Motor neuron (in vitro differentiated cells): ENCODE results near the gene SMC1B. TPM values are rescaled to one million over a fixed set of nuclear protein-coding genes. Genes with fewer than 3 reads are reported as not detected.

ENCODE experiments used
- ATAC-seq, 8 experiments: fragments of 200-7000 bp; cut with Tn5 transposase; replicated peaks in 6 of 8; 2 replicates each; pipeline ENCODE4 v1.8.0; 2021; ENCODE audit warnings: mild to moderate bottlenecking in 8 of 8, moderate library complexity in 8 of 8
- H3K27ac ChIP-seq, 2 donors: fragments of 250-450 bp; sonication (Bioruptor Pico); 2 replicates each; pipeline ENCODE4 v1.9.0; 2021; ENCODE audit warnings: antibody characterized with exemption in 2 of 2, mild to moderate bottlenecking in 2 of 2, moderate library complexity in 1 of 2
- H3K4me1 ChIP-seq, 2 donors: fragments of 250-450 bp; sonication (Bioruptor Pico); replicated peaks in 1 of 2; 2 replicates each; pipeline ENCODE4 v1.6.1; 2021; ENCODE audit warnings: antibody characterized with exemption in 2 of 2, mild to moderate bottlenecking in 2 of 2, moderate library complexity in 1 of 2
- H3K4me3 ChIP-seq, 5 donors: fragments of 250-450 bp; sonication (Bioruptor Pico); 2 replicates each; pipeline ENCODE4 v1.9.0; 2021; ENCODE audit warnings: antibody characterized with exemption in 5 of 5, mild to moderate bottlenecking in 5 of 5, moderate library complexity in 4 of 5
- WGBS, 10 experiments: fragments of 450-650 bp; shearing (Covaris generic); methylation state at CpG; one replicate each; pipeline ENCODE4 v1.0.0; 2022; 5-methylcytosine and 5-hydroxymethylcytosine counted together
- in situ Hi-C, 9 experiments: fragments of 400-800 bp; cut with MboI; loops; one replicate each; pipeline ENCODE4 v1.15.0; 2021; ENCODE audit warnings: low sequenced_read_pairs in 9 of 9, low pct_unique_long_range_greater_than_20kb in 2 of 9; ENCODE audit not compliant: unreplicated experiment in 9 of 9
- total RNA-seq, 8 experiments: library from RNA; unstranded; fragments of 300-600 nt; gene quantifications; 2 replicates each; pipeline versions ENCODE4 v1.2.3 to v1.2.4, GENCODE V29; 2022

The SMC1B gene
- total RNA-seq, result under 1 TPM in 7 of 8 experiments, not detected in 1; 0.05 to 0.21 (median 0.09) TPM

DNA sequence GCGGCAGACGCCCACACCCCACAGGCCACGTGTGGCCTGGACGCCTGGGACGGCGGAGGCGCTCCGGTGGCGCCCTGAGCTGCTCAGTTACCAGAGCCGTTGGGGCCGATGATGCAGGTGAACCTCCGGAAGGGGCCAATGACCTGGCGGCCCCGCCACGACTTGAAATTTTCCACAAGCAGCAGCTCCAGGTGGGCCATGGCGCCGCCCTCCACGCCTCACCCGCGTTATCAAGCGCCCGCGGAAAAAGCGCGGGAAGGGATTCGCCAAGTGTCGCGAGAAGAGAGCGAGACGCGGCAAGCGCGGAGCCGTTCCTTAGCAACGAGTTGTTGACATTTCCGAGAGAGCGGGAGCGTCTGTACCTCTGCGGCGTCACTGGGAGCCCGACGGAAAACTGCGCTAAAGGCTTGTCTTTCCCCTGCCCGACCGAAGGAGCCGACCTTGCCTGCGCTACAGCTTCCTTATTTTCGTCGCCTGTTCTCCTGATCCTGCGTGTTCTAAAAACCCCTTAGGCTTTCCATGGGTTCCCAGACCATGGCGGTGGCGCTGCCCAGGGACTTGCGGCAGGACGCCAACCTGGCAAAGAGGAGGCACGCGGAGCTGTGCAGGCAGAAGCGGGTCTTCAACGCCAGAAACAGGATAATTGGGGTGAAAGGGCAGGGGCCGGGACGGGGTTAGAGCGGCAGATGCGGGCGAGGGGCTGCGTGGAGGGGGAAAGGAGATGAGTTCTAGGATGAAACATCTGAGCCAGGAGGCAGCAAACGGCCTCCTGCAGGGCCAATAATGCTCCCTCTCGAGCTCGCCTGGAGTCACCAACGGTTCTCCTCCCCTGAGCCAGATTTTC lies at the start of gene SMC1B, which contains the start of gene RIBC2:
TSS of gene SMC1B (minus strand) at position 232 of the 844 bp plus-strand sequence. CDS start at position 200, 32 bp downstream.
TSS of gene RIBC2 (plus strand) at position 326 of the 844 bp plus-strand sequence. CDS start at position 520, 194 bp downstream.
- H3K4me1 ChIP-seq, result peaks cover 0 to 3% of the 10 kb centered on the region in 2 donors
- in situ Hi-C loops, result no loop called here
- H3K4me3 ChIP-seq, result peak within 1 kb of the TSS; percentile 31 to 48 (median 38)
- WGBS, 10 experiments, result 18% methylated on average over 10 of the region's 68 CpGs; no CpG with 5 or more reads in 9 of the 10 experiments
- peak; percentile 86 to 99 (median 98) for ATAC-seq
- peak within 1 kb of the TSS in 1 of 2 donors; percentile 17 for H3K27ac ChIP-seq

DNA sequence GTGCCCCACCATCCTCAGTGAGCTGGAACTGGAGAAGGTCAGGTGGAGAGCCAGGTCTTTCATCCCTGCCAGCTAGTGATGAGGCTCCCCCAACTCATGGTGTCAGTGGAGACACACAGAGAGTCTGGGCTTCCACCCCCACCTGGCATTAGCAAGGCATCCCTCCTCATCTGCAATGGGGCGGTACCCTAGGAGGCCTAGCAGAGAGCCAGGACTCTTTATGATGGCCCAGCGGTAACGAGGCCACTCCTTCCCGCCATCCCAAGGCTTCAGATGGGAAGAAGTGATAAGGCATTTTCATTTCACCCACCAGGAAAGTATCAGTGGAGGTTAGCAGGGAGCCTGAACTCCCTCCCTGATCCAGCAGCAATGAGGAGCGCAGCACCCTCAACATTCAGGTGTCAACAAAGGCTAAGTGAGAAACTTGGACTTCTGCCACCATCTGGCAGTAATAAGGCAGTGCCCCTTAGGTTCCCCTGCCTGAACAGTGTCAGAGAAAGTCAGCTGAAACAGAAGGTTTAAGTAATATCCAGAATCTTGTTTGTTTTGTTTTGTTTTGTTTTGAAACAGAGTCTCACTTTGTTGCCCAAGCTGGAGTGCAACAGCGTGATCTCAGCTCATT lies 48.7 kb upstream of the SMC1B start:
- in situ Hi-C loops, result no loop called here
- Histone ChIP-seq H3K4me1 (peaks cover 0 to 8% of the 10 kb centered on the region in 2 donors), H3K27ac (no peak overlapping the region), H3K4me3 (no peak overlapping the region)
- WGBS, 10 experiments, result 63 to 100% (median 92%) methylated on average over 1 to 2 of the region's 6 CpGs; no CpG with 5 or more reads in 5 of the 10 experiments
- peak in 1 of 8 experiments; percentile 33 for ATAC-seq

- in situ Hi-C loops, result no loop called here
- WGBS, 10 experiments, result 33 to 94% (median 60%) methylated on average over 1 to 5 of the region's 14 CpGs; no CpG with 5 or more reads in 1 of the 10 experiments
- Histone ChIP-seq H3K4me1 (peaks cover 0 to 8% of the 10 kb centered on the region in 2 donors), H3K27ac (no peak overlapping the region), H3K4me3 (no peak overlapping the region)
- peak in 7 of 8 experiments; percentile 20 to 97 (median 90) for ATAC-seq
Observed at GRCh38 chr22:45460288-45461109, 47.1 kb upstream of the SMC1B start.

- Histone ChIP-seq H3K4me3 (no peak overlapping the region), H3K27ac (no peak overlapping the region), H3K4me1 (peaks cover 0 to 8% of the 10 kb centered on the region in 2 donors)
- in situ Hi-C loops, result no loop called here
- WGBS, 10 experiments, result 74 to 100% (median 81%) methylated on average over 1 to 3 of the region's 8 CpGs; no CpG with 5 or more reads in 7 of the 10 experiments
- ATAC-seq, result no peak
Observed at GRCh38 chr22:45459235-45459634, 45.8 kb upstream of the SMC1B start.

GRCh38 chr22:45458532-45458931 lies 45.1 kb upstream of the SMC1B start:
- in situ Hi-C loops, result no loop called here
- Histone ChIP-seq H3K27ac (no peak overlapping the region), H3K4me3 (no peak overlapping the region), H3K4me1 (peaks cover 0 to 8% of the 10 kb centered on the region in 2 donors)
- WGBS, 10 experiments, result 67 to 100% (median 88%) methylated on average over 1 to 5 of the region's 13 CpGs; no CpG with 5 or more reads in 7 of the 10 experiments
- no peak for ATAC-seq

DNA sequence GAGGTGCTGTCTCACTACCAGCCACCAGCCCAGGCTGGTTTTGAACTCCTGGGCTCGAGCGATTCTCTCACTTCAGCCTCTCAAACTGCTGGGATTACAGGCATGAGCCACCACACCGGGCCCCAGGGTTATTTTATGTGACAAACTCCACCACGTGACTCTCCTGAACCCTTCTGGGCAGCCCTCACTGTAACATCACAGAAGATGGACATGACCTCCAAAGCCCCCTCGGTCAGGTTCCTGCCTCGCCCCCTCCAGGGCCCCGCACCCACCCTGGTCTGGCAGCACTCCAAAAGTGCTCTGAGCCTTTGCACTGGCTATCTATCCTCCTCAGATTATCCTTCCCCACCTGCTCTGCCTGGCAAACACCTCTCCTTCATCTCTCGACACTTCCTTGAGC lies 43.4 kb upstream of the SMC1B start:
- ATAC-seq, result no peak
- Histone ChIP-seq H3K4me1 (peaks cover 0 to 8% of the 10 kb centered on the region in 2 donors), H3K27ac (no peak overlapping the region), H3K4me3 (no peak overlapping the region)
- WGBS, 10 experiments, result 45 to 100% (median 90%) methylated on average over 1 to 2 of the region's 8 CpGs; no CpG with 5 or more reads in 3 of the 10 experiments
- in situ Hi-C loops, result no loop called here

- ATAC-seq, result no peak
- in situ Hi-C loops, result no loop called here
- Histone ChIP-seq H3K4me1 (peaks cover 0 to 8% of the 10 kb centered on the region in 2 donors), H3K27ac (no peak overlapping the region), H3K4me3 (no peak overlapping the region)
- WGBS, 10 experiments, result 14 to 100% (median 71%) methylated on average over 2 to 3 of the region's 4 CpGs; no CpG with 5 or more reads in 6 of the 10 experiments
Observed at GRCh38 chr22:45455621-45456020, 42.2 kb upstream of the SMC1B start.

- H3K4me1 ChIP-seq, result peaks cover 0 to 5% of the 10 kb centered on the region in 2 donors
- H3K27ac ChIP-seq, result no peak overlapping the region
- 23 to 100% (median 72%) methylated on average over 3 to 14 of the region's 14 CpGs; no CpG with 5 or more reads in 5 of the 10 experiments for WGBS, 10 experiments
- no peak overlapping the region for H3K4me3 ChIP-seq
- ATAC-seq, result no peak
- in situ Hi-C loops, result no loop called here
Observed at GRCh38 chr22:45455212-45455611, 41.8 kb upstream of the SMC1B start.

- in situ Hi-C loops, result no loop called here
- no peak overlapping the region for H3K27ac ChIP-seq
- peak in 1 of 8 experiments; percentile 10 for ATAC-seq
- H3K4me1 ChIP-seq, result no peaks in the 10 kb centered on the region
- no peak overlapping the region for H3K4me3 ChIP-seq
- 13 to 100% (median 73%) methylated on average over 1 to 3 of the region's 4 CpGs; no CpG with 5 or more reads in 4 of the 10 experiments for WGBS, 10 experiments
Observed at GRCh38 chr22:45454275-45454674, 40.9 kb upstream of the SMC1B start.

- H3K27ac ChIP-seq, result no peak overlapping the region
- no peak for ATAC-seq
- H3K4me1 ChIP-seq, result no peaks in the 10 kb centered on the region
- in situ Hi-C loops, result no loop called here
- no peak overlapping the region for H3K4me3 ChIP-seq
- WGBS, 10 experiments, result 44 to 100% (median 92%) methylated on average over 1 to 4 of the region's 6 CpGs; no CpG with 5 or more reads in 5 of the 10 experiments
Observed at GRCh38 chr22:45453764-45454163, 40.4 kb upstream of the SMC1B start.

GRCh38 chr22:45452565-45453379 lies 39.4 kb upstream of the SMC1B start:
- Histone ChIP-seq H3K27ac (no peak overlapping the region), H3K4me3 (no peak overlapping the region), H3K4me1 (no peaks in the 10 kb centered on the region)
- peak in 3 of 8 experiments; percentile 30 to 51 (median 33) for ATAC-seq
- 0 to 100% (median 88%) methylated on average over 1 to 3 of the region's 8 CpGs; no CpG with 5 or more reads in 1 of the 10 experiments for WGBS, 10 experiments
- in situ Hi-C loops, result no loop called here

DNA sequence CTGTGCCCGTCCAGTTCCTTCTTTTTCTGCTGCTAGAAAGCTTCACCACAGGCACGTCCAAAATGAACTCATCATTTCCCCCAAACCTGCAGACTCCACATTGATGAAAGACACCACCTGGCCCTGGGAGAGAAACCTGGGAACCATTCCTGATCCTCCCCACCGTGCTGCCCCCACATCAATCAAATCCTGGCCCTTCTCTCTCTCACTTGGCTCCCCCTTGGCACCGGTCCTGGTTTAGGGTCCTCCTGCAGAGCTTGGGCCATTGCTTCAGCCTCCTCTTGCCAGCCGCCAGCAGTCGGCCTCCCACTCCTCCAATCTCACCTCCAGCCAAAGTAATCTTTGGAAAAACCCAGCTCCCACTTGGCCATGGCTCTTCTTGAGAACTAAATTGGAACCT lies 38.6 kb upstream of the SMC1B start:
- 33 to 100% (median 83%) methylated on average over 1 to 5 of the region's 6 CpGs; no CpG with 5 or more reads in 2 of the 10 experiments for WGBS, 10 experiments
- H3K4me3 ChIP-seq, result no peak overlapping the region
- ATAC-seq, result no peak
- in situ Hi-C loops, result no loop called here
- no peaks in the 10 kb centered on the region for H3K4me1 ChIP-seq
- H3K27ac ChIP-seq, result no peak overlapping the region
